H9 (cell line): ENCODE measurements around the gene PFKP. TPM values are rescaled to one million over a fixed set of nuclear protein-coding genes. Genes with fewer than 3 reads are reported as not detected.

Source experiments
- DNase-seq: peaks from one replicate; pipeline ENCODE4 v3.0.0-alpha.2; 2017
- H2AFZ ChIP-seq: one replicate; pipeline ENCODE4 v1.6.1; 2013; ENCODE audit warnings: mild to moderate bottlenecking, low read length, control low read depth, moderate library complexity
- H2AK5ac ChIP-seq: 2 replicates; pipeline ENCODE4 v1.6.1; 2013; ENCODE audit warnings: low read length, control low read depth, mixed read lengths; ENCODE audit not compliant: insufficient read length
- H2BK120ac ChIP-seq: one replicate; pipeline ENCODE4 v1.6.1; 2013; ENCODE audit warnings: low read depth, mild to moderate bottlenecking, low read length, control low read depth, inconsistent platforms; ENCODE audit not compliant: poor library complexity, severe bottlenecking
- H2BK12ac ChIP-seq: 2 replicates; pipeline ENCODE4 v1.6.1; 2013; ENCODE audit warnings: low read length, control low read depth, mixed read lengths, low read depth; ENCODE audit not compliant: insufficient read length
- H2BK15ac ChIP-seq: 2 replicates; pipeline ENCODE4 v1.6.1; 2013; ENCODE audit warnings: low read depth, low read length, control low read depth
- H2BK20ac ChIP-seq: one replicate; pipeline ENCODE4 v1.6.1; 2013; ENCODE audit warnings: low read depth, mild to moderate bottlenecking, low read length, control low read depth, inconsistent platforms; ENCODE audit not compliant: poor library complexity, severe bottlenecking
- H2BK5ac ChIP-seq: 2 replicates; pipeline ENCODE4 v1.6.1; 2013; ENCODE audit warnings: low read length, control low read depth, mixed read lengths; ENCODE audit not compliant: insufficient read length
- H3K14ac ChIP-seq: 2 replicates; pipeline ENCODE4 v1.6.1; 2013; ENCODE audit warnings: low read length, control low read depth; ENCODE audit not compliant: insufficient read depth
- H3K18ac ChIP-seq: 2 replicates; pipeline ENCODE4 v1.6.1; 2013; ENCODE audit warnings: low read depth, mild to moderate bottlenecking, mixed read lengths, low read length, control low read depth; ENCODE audit not compliant: insufficient read length
- H3K23ac ChIP-seq: 2 replicates; pipeline ENCODE4 v1.6.1; 2013; ENCODE audit warnings: low read length, control low read depth, mixed read lengths, low read depth; ENCODE audit not compliant: insufficient read length
- H3K23me2 ChIP-seq: 2 replicates; pipeline ENCODE4 v1.6.1; 2013; ENCODE audit warnings: low read depth, mild to moderate bottlenecking, mixed read lengths, low read length, control low read depth; ENCODE audit not compliant: insufficient read length, poor library complexity, severe bottlenecking
- H3K27ac ChIP-seq: 2 replicates; pipeline ENCODE4 v1.5.1; 2013; ENCODE audit warnings: low read length, control low read depth, mixed read lengths, low read depth; ENCODE audit not compliant: insufficient read length
- H3K27me3 ChIP-seq: 2 replicates; pipeline ENCODE4 v1.6.1; 2013; ENCODE audit warnings: low read length, control low read depth, inconsistent platforms; ENCODE audit not compliant: insufficient read depth
- H3K4ac ChIP-seq: 2 replicates; pipeline ENCODE4 v1.6.1; 2013; ENCODE audit warnings: low read depth, mild to moderate bottlenecking, control low read depth, inconsistent platforms, low read length, moderate library complexity
- H3K4me1 ChIP-seq: 2 replicates; pipeline ENCODE4 v1.6.1; 2013; ENCODE audit warnings: low read length, control low read depth, inconsistent platforms; ENCODE audit not compliant: insufficient read depth
- H3K4me2 ChIP-seq: 2 replicates; pipeline ENCODE4 v1.6.1; 2013; ENCODE audit warnings: low read length, control low read depth, mixed read lengths; ENCODE audit not compliant: insufficient read length, insufficient read depth
- H3K56ac ChIP-seq: 2 replicates; pipeline ENCODE4 v1.6.1; 2013; ENCODE audit warnings: low read depth, mild to moderate bottlenecking, mixed read lengths, low read length, control low read depth; ENCODE audit not compliant: insufficient read length
- H3K79me1 ChIP-seq: 2 replicates; pipeline ENCODE4 v1.6.1; 2013; ENCODE audit warnings: low read depth, mild to moderate bottlenecking, moderate library complexity, low read length, control low read depth, inconsistent platforms; ENCODE audit not compliant: insufficient read depth, poor library complexity, severe bottlenecking
- H3K79me2 ChIP-seq: 2 replicates; pipeline ENCODE4 v1.6.1; 2013; ENCODE audit warnings: low read length, control low read depth, inconsistent platforms; ENCODE audit not compliant: insufficient read depth
- H3K9ac ChIP-seq: 2 replicates; pipeline ENCODE4 v1.6.1; 2013; ENCODE audit warnings: low read length, control low read depth, mixed read lengths; ENCODE audit not compliant: insufficient read length; ENCODE audit errors: extremely low read depth
- H3K9me3 ChIP-seq: one replicate; pipeline ENCODE4 v1.6.1; 2013; ENCODE audit warnings: low read depth, low read length, inconsistent platforms; ENCODE audit not compliant: control insufficient read depth
- H3T11ph ChIP-seq: one replicate; pipeline ENCODE4 v1.6.1; 2013; ENCODE audit warnings: mild to moderate bottlenecking, low read length, control low read depth, inconsistent platforms
- H4K20me1 ChIP-seq: one replicate; pipeline ENCODE4 v1.6.1; 2013; ENCODE audit not compliant: control insufficient read depth, insufficient read length, insufficient read depth
- H4K5ac ChIP-seq: 2 replicates; pipeline ENCODE4 v1.6.1; 2013; ENCODE audit warnings: low read depth, mild to moderate bottlenecking, mixed read lengths, low read length, control low read depth; ENCODE audit not compliant: insufficient read length
- H4K8ac ChIP-seq: replicated peaks from 2 replicates; pipeline ENCODE4 v1.6.1; 2013; ENCODE audit warnings: low read length, control low read depth, mixed read lengths, low read depth; ENCODE audit not compliant: insufficient read length
- H4K91ac ChIP-seq: 2 replicates; pipeline ENCODE4 v1.6.1; 2013; ENCODE audit warnings: low read depth, mild to moderate bottlenecking, moderate library complexity, mixed read lengths, low read length, control low read depth; ENCODE audit not compliant: insufficient read length
- H3K27ac Mint-ChIP-seq, 3 experiments: 2 replicates in 2 of 3; 3 replicates in 1 of 3; pipeline ENCODE4 v1.8.0; 2020 to 2021; ENCODE audit warnings: mixed read lengths in 3 of 3, mild to moderate bottlenecking in 1 of 3, moderate library complexity in 1 of 3
- H3K27me3 Mint-ChIP-seq: 2 replicates; pipeline ENCODE4 v1.8.0; 2021; ENCODE audit warnings: low read depth, mild to moderate bottlenecking, moderate library complexity, mixed read lengths
- H3K36me3 Mint-ChIP-seq, 3 experiments: 2 replicates in 2 of 3; 3 replicates in 1 of 3; pipeline ENCODE4 v1.8.0; 2020 to 2021; ENCODE audit warnings: low read depth in 3 of 3, mixed read lengths in 3 of 3; ENCODE audit not compliant: insufficient read depth in 1 of 3
- H3K4me1 Mint-ChIP-seq, 2 experiments: 2 replicates each; pipeline ENCODE4 v1.8.0; 2020; ENCODE audit warnings: mixed read lengths in 2 of 2
- H3K4me3 Mint-ChIP-seq, 2 experiments: 2 replicates in 1 of 2; 3 replicates in 1 of 2; pipeline ENCODE4 v1.8.0; 2020 to 2021; ENCODE audit warnings: mild to moderate bottlenecking in 2 of 2, mixed read lengths in 2 of 2, moderate library complexity in 1 of 2
- H3K9me3 Mint-ChIP-seq, 2 experiments: 2 replicates in 1 of 2; 3 replicates in 1 of 2; pipeline ENCODE4 v1.8.0; 2020; ENCODE audit warnings: mild to moderate bottlenecking in 2 of 2, mixed read lengths in 2 of 2, moderate library complexity in 1 of 2
- CTCF ChIP-seq: fragments of 200-600 bp; sonication (generic); conservative IDR thresholded peaks from 3 replicates; pipeline ENCODE4 v1.8.0; 2021; ENCODE audit warnings: antibody characterized with exemption, mild to moderate bottlenecking
- WGBS: extraction: QIAGEN DNeasy Blood & Tissue Kit; methylation state at CpG from one replicate; pipeline ENCODE4 v1.1.7; 2013; ENCODE audit warnings: missing lambda C conversion rate, low lambda C conversion rate, mixed read lengths; ENCODE audit not compliant: insufficient read length; ENCODE audit errors: extremely low coverage; 5-methylcytosine and 5-hydroxymethylcytosine counted together
- total RNA-seq: library from RNA; stranded (reverse); gene quantifications from 2 replicates; pipeline ENCODE4 v1.2.1, GENCODE V29; 2021

The PFKP gene
- total RNA-seq, 1 experiment from 2014 or later, result 145 TPM

GRCh38 chr10:3151889-3152565 is 84.7 kb downstream of the PFKP start:
- Histone ChIP-seq H3K4me2 (no peak overlapping the region), H3K23ac (no peak overlapping the region), H3K9ac (no peak overlapping the region), H4K91ac (no peak overlapping the region), H3K79me2 (no peaks in the 10 kb centered on the region), H2BK15ac (no peak overlapping the region), H3T11ph (no peak overlapping the region), H2AK5ac (no peak overlapping the region), H3K23me2 (no peaks in the 10 kb centered on the region), H2BK5ac (no peak overlapping the region), H4K5ac (no peak overlapping the region), H2BK20ac (no peak overlapping the region), H3K79me1 (no peaks in the 10 kb centered on the region), H3K9me3 (no peaks in the 10 kb centered on the region), H3K14ac (no peak overlapping the region), H2AFZ (no peak overlapping the region), H4K20me1 (no peaks in the 10 kb centered on the region), H2BK120ac (no peak overlapping the region), H3K4me1 (no peaks in the 10 kb centered on the region), H2BK12ac (no peak overlapping the region), H3K56ac (no peak overlapping the region), H4K8ac (no peak overlapping the region), H3K4ac (no peak overlapping the region), H3K18ac (no peak overlapping the region), H3K27ac (no peak overlapping the region), H3K27me3 (no peaks in the 10 kb centered on the region)
- no peak for TF ChIP-seq CTCF
- H3K9me3 Mint-ChIP-seq, result no peaks in the 10 kb centered on the region
- no peak for DNase-seq
- no peak overlapping the region; a peak in 1 of 5 replicates for H3K4me3 Mint-ChIP-seq
- no CpG with 5 or more reads among the region's 13 CpGs for WGBS
- H3K27ac Mint-ChIP-seq, result no peak overlapping the region; a peak in 1 of 7 replicates
- H3K4me1 Mint-ChIP-seq, result no peaks in the 10 kb centered on the region
- peaks cover 19 to 73% (median 57%) of the 10 kb centered on the region in 3 experiments; a peak in 6 of 7 replicates for H3K36me3 Mint-ChIP-seq
- H3K27me3 Mint-ChIP-seq, result no peaks in the 10 kb centered on the region
